Measurements from ENCODE around the gene ARL13B. TPM values are rescaled to one million over a fixed set of nuclear protein-coding genes. Genes with fewer than 3 reads are reported as not detected.

ARL13B gene
- total RNA-seq, 1 donor from 2014 or later: 4.5 TPM

- no peak for TF ChIP-seq CTCF (IDR thresholded peaks at IDR 0.05)
- Histone ChIP-seq H3K4me1 (no peaks in the 10 kb centered on the region), H3K4me3 (no peak overlapping the region), H3K36me3 (no peaks in the 10 kb centered on the region), H3K27ac (no peak overlapping the region), H3K27me3 (no peaks in the 10 kb centered on the region), H3K9me3 (no peaks in the 10 kb centered on the region)
- DNase-seq (ENCODE audit: low spot score in 2 of 2): no peak
- intact Hi-C loops (cut with DNase I): no loop called here
These were observed 8.8 kb downstream of the ARL13B start for GRCh38 chr3:93988764-93989163.

DNA sequence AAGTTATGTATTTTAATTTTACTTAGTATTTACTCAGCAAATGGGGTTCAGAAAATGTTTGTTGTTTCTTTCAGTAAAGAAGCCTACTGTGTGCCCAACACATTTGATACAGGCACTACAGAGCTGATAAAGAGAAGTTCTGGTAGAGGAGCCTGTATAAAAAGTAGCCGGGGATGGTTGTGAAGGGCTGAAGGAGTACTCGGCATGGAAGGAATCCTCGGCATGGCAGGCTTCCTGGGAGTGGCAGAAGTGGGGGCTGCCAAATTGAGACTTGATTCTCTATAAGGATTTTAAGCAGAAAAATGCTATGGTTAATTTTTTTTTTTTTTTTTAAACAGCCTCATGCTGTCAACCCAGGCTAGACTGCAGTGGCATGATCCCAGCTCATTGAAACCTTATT lies 9.3 kb downstream of the ARL13B start:
- no peaks in the 10 kb centered on the region for H3K9me3 ChIP-seq
- intact Hi-C loops (cut with DNase I): no loop called here
- no peak for TF ChIP-seq CTCF (IDR thresholded peaks at IDR 0.05)
- H3K4me3 ChIP-seq: no peak overlapping the region
- H3K4me1 ChIP-seq: no peaks in the 10 kb centered on the region
- H3K36me3 ChIP-seq: no peaks in the 10 kb centered on the region
- H3K27ac ChIP-seq: no peak overlapping the region
- DNase-seq (ENCODE audit: low spot score in 2 of 2): no peak
- H3K27me3 ChIP-seq: no peaks in the 10 kb centered on the region

- Histone ChIP-seq H3K27me3 (no peaks in the 10 kb centered on the region), H3K27ac (no peak overlapping the region), H3K36me3 (peaks cover 0 to 2% of the 10 kb centered on the region in 2 donors), H3K9me3 (no peaks in the 10 kb centered on the region), H3K4me1 (no peaks in the 10 kb centered on the region), H3K4me3 (no peak overlapping the region)
- intact Hi-C loops (cut with DNase I): no loop called here
- no peak for TF ChIP-seq CTCF (IDR thresholded peaks at IDR 0.05)
- no peak for DNase-seq (ENCODE audit: low spot score in 2 of 2)
These were observed 11.7 kb downstream of the ARL13B start for GRCh38 chr3:93991631-93992030.

DNA sequence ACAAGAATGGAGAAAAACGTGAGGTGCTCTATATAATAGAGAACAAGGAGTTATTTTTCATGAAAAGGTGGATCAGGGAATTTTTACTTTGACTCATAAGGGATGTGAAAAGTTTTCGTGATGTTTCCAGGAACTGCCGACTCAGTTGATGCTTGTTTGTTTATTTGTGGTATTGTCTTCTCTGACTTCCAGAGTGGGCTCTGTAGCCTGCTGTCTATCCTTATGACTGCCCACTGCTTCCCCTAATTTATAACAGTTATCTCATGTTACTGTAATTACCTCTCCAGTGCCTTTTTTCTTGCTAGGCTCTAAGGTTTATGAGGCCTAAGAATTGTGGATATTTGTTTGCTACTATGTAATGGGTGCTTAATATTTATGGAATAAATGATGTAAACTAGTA lies 12.3 kb downstream of the ARL13B start:
- H3K9me3 ChIP-seq: no peaks in the 10 kb centered on the region
- H3K27ac ChIP-seq: no peak overlapping the region
- H3K36me3 ChIP-seq: peaks cover 0 to 7% of the 10 kb centered on the region in 2 donors
- no peak for DNase-seq (ENCODE audit: low spot score in 2 of 2)
- H3K4me1 ChIP-seq: no peaks in the 10 kb centered on the region
- intact Hi-C loops (cut with DNase I): no loop called here
- H3K27me3 ChIP-seq: no peaks in the 10 kb centered on the region
- no peak overlapping the region for H3K4me3 ChIP-seq
- TF ChIP-seq CTCF (IDR thresholded peaks at IDR 0.05): no peak

GRCh38 chr3:93994056-93994455 lies 14.1 kb downstream of the ARL13B start:
- H3K36me3 ChIP-seq: peaks cover 0 to 7% of the 10 kb centered on the region in 2 donors
- no peaks in the 10 kb centered on the region for H3K4me1 ChIP-seq
- H3K9me3 ChIP-seq: no peaks in the 10 kb centered on the region
- H3K27me3 ChIP-seq: no peaks in the 10 kb centered on the region
- no peak overlapping the region for H3K4me3 ChIP-seq
- no peak for DNase-seq (ENCODE audit: low spot score in 2 of 2)
- intact Hi-C loops (cut with DNase I): no loop called here
- no peak for TF ChIP-seq CTCF (IDR thresholded peaks at IDR 0.05)
- no peak overlapping the region for H3K27ac ChIP-seq

- Histone ChIP-seq H3K36me3 (peaks cover 0 to 7% of the 10 kb centered on the region in 2 donors), H3K4me3 (no peak overlapping the region), H3K27me3 (no peaks in the 10 kb centered on the region), H3K9me3 (no peaks in the 10 kb centered on the region), H3K4me1 (peaks cover 0 to 12% of the 10 kb centered on the region in 2 donors), H3K27ac (no peak overlapping the region)
- intact Hi-C loops (cut with DNase I): no loop called here
- no peak for DNase-seq (ENCODE audit: low spot score in 2 of 2)
- TF ChIP-seq CTCF (IDR thresholded peaks at IDR 0.05): no peak
These were observed 21.2 kb downstream of the ARL13B start for GRCh38 chr3:94001191-94001590.

All from ascending aorta (tissue), 2 donors.